HepG2 (cell line): ENCODE measurements around the gene INHA. TPM values are rescaled to one million over a fixed set of nuclear protein-coding genes. Genes with fewer than 3 reads are reported as not detected.

Experiments used
- ATF4 ChIP-seq, 2 experiments: fragments of 450-650 bp in 1 of 2; sonication (generic) in 1 of 2; formaldehyde crosslinking; IDR thresholded peaks; 2 replicates each; pipeline versions ENCODE4 v1.5.0 to v1.8.0; 2020 to 2022; ENCODE audit warnings: mild to moderate bottlenecking in 1 of 2, missing genetic modification reagents in 1 of 2
- DMTF1 ChIP-seq: sonication (generic); formaldehyde crosslinking; IDR thresholded peaks from 2 replicates; pipeline ENCODE4 v1.4.0; 2020; ENCODE audit warnings: mild to moderate bottlenecking, missing genetic modification reagents
- HOXA3 ChIP-seq: sonication (generic); formaldehyde crosslinking; IDR thresholded peaks from 2 replicates; pipeline ENCODE4 v1.5.0; 2020; ENCODE audit warnings: missing genetic modification reagents
- ISL2 ChIP-seq: sonication (generic); formaldehyde crosslinking; IDR thresholded peaks from 2 replicates; pipeline ENCODE4 v1.5.0; 2020; ENCODE audit warnings: missing genetic modification reagents
- MXI1 ChIP-seq: IDR thresholded peaks from 3 replicates; pipeline ENCODE4 v1.6.1; 2012; ENCODE audit warnings: low read depth, low read length, inconsistent platforms, borderline replicate concordance
- NFYC ChIP-seq: IDR thresholded peaks from 2 replicates; pipeline ENCODE4 v1.6.1; 2016; ENCODE audit warnings: missing genetic modification reagents, missing compliant biosample characterization
- RBFOX2 ChIP-seq: fragments of 200-400 bp; formaldehyde crosslinking; IDR thresholded peaks from 2 replicates; pipeline ENCODE4 v1.6.1; 2017; ENCODE audit warnings: low read depth, mild to moderate bottlenecking, low read length
- ZBTB33 ChIP-seq: sonication (generic); formaldehyde crosslinking; IDR thresholded peaks from 2 replicates; pipeline ENCODE4 v1.4.0; 2020; ENCODE audit warnings: missing genetic modification reagents
- ZFP82 ChIP-seq: sonication (generic); formaldehyde crosslinking; IDR thresholded peaks from 2 replicates; pipeline ENCODE4 v1.5.1; 2020; ENCODE audit warnings: mild to moderate bottlenecking, missing genetic modification reagents, borderline replicate concordance
- ZNF124 ChIP-seq: sonication (generic); formaldehyde crosslinking; IDR thresholded peaks from 2 replicates; pipeline ENCODE4 v1.4.0; 2020; ENCODE audit warnings: missing genetic modification reagents
- ZNF143 ChIP-seq: sonication (generic); formaldehyde crosslinking; IDR thresholded peaks from 2 replicates; pipeline ENCODE4 v1.4.0; 2020; ENCODE audit warnings: missing genetic modification reagents
- ZNF230 ChIP-seq: sonication (generic); formaldehyde crosslinking; IDR thresholded peaks from 2 replicates; pipeline ENCODE4 v1.4.0; 2020; ENCODE audit warnings: mild to moderate bottlenecking, missing genetic modification reagents
- ZNF280D ChIP-seq: sonication (generic); formaldehyde crosslinking; IDR thresholded peaks from 2 replicates; pipeline ENCODE4 v1.5.1; 2020; ENCODE audit warnings: mild to moderate bottlenecking, missing genetic modification reagents
- ZNF670 ChIP-seq: sonication (generic); formaldehyde crosslinking; IDR thresholded peaks from 2 replicates; pipeline ENCODE4 v1.8.0; 2022; ENCODE audit warnings: mild to moderate bottlenecking, missing genetic modification reagents, borderline replicate concordance
- ZNF687 ChIP-seq: sonication (generic); formaldehyde crosslinking; IDR thresholded peaks from 2 replicates; pipeline ENCODE4 v1.5.1; 2020; ENCODE audit warnings: mild to moderate bottlenecking, missing genetic modification reagents, moderate library complexity
- ZNF749 ChIP-seq: sonication (generic); formaldehyde crosslinking; IDR thresholded peaks from 2 replicates; pipeline ENCODE4 v1.8.0; 2022; ENCODE audit warnings: mild to moderate bottlenecking, missing genetic modification reagents, moderate library complexity, borderline replicate concordance
- polyA plus RNA-seq, 8 experiments: library from polyadenylated mRNA; depleted of rRNA in 3 of 8; stranded (reverse) in 7 of 8; unstranded in 1 of 8; fragments of >200 nt; fragmentation: Illumina TruSeq in 4 of 8; extraction: Trizol in 4 of 8; gene quantifications; 2 replicates each; pipeline versions ENCODE4 v1.2.1 to v1.2.3, GENCODE V29; 2011 to 2016; ENCODE audit warnings: low read depth in 4 of 8, missing spikeins in 1 of 8, mixed read lengths in 1 of 8; ENCODE audit not compliant: insufficient read depth in 1 of 8
- total RNA-seq, 5 experiments: library from RNA; depleted of rRNA; stranded (reverse); fragments of >200 nt; fragmentation: Illumina TruSeq; extraction: Trizol; gene quantifications; 2 replicates each; pipeline ENCODE4 v1.2.3, GENCODE V29; 2016; ENCODE audit warnings: low read depth in 1 of 5

INHA gene
- total and polyA plus RNA-seq, 2 of the 13 experiments (the other 11 are each of a cell fraction or from before 2014, with no cell fraction given), result 4.1 to 15.2 TPM

- TF ChIP-seq ATF4 (CRISPR knock-in tag; IDR thresholded peaks at IDR 0.05) (peak in 1 of 2 experiments; percentile 30; a peak in 1 of 4 replicates), ZBTB33 (CRISPR knock-in tag) (peak; percentile 99), NFYC (CRISPR knock-in tag) (peak; percentile 48; the same call in 1 of the 2 replicates), DMTF1 (CRISPR knock-in tag) (peak; percentile 27; the same call in 1 of the 2 replicates), ZNF749 (peak; percentile 71; the same call in 1 of the 2 replicates), ZNF143 (CRISPR knock-in tag) (0 out of 2 replicates have a peak, but pooled peaks have one; percentile 34), RBFOX2 (peak; percentile 76), MXI1 (peak; percentile 89; the same call in 2 of the 3 replicates), ISL2 (CRISPR knock-in tag) (peak; percentile 69), ZNF670 (CRISPR knock-in tag) (peak; percentile 93; the same call in 1 of the 2 replicates), ZNF687 (CRISPR knock-in tag) (peak; percentile 97), ZFP82 (CRISPR knock-in tag) (peak; percentile 82; the same call in 1 of the 2 replicates), HOXA3 (CRISPR knock-in tag) (peak; percentile 90), ZNF280D (CRISPR knock-in tag) (0 out of 2 replicates have a peak, but pooled peaks have one; percentile 46), ZNF124 (CRISPR knock-in tag) (peak; percentile 77; the same call in 1 of the 2 replicates), ZNF230 (CRISPR knock-in tag) (peak; percentile 96)
Measured at GRCh38 chr2:219541611-219542180, 30.4 kb upstream of the INHA start (continued).
